Liver (tissue), 9 donors: Measurements from ENCODE around the gene MMP21. TPM values are rescaled to one million over a fixed set of nuclear protein-coding genes. Genes with fewer than 3 reads are reported as not detected.

Experiments
- DNase-seq: peaks from one replicate; pipeline ENCODE4 v3.0.0-alpha.2; 2017; ENCODE audit warnings: low spot score
- H3K27ac ChIP-seq, 2 donors: one replicate each; pipeline ENCODE4 v1.7.0; 2013; ENCODE audit warnings: inconsistent platforms in 2 of 2, low read length in 2 of 2, control low read depth in 1 of 2, low read depth in 1 of 2, mild to moderate bottlenecking in 1 of 2
- H3K27me3 ChIP-seq, 4 donors: one replicate each; pipeline versions ENCODE4 v1.6.1 to v1.7.0; 2013; ENCODE audit warnings: low read length in 3 of 4, inconsistent platforms in 1 of 4, mild to moderate bottlenecking in 1 of 4, moderate library complexity in 1 of 4; ENCODE audit not compliant: control insufficient read depth in 4 of 4, insufficient read depth in 4 of 4
- H3K36me3 ChIP-seq, 4 donors: one replicate each; pipeline versions ENCODE4 v1.6.1 to v1.7.0; 2013; ENCODE audit warnings: low read length in 3 of 4, mild to moderate bottlenecking in 3 of 4, low read depth in 1 of 4, moderate library complexity in 1 of 4; ENCODE audit not compliant: control insufficient read depth in 4 of 4, insufficient read depth in 3 of 4
- H3K4me1 ChIP-seq, 4 donors: one replicate each; pipeline versions ENCODE4 v1.6.1 to v1.7.0; 2013; ENCODE audit warnings: low read length in 3 of 4, mild to moderate bottlenecking in 3 of 4, moderate library complexity in 1 of 4; ENCODE audit not compliant: control insufficient read depth in 4 of 4, insufficient read depth in 4 of 4
- H3K4me3 ChIP-seq, 3 donors: one replicate each; pipeline versions ENCODE4 v1.6.1 to v1.7.0; 2013; ENCODE audit warnings: low read length in 3 of 3, control low read depth in 1 of 3, low read depth in 1 of 3, mild to moderate bottlenecking in 1 of 3
- H3K9ac ChIP-seq, 2 donors: one replicate each; pipeline ENCODE4 v1.7.0; 2013; ENCODE audit warnings: low read length in 2 of 2, mild to moderate bottlenecking in 2 of 2, moderate library complexity in 2 of 2, control low read depth in 1 of 2, low read depth in 1 of 2
- H3K9me3 ChIP-seq, 4 donors: one replicate each; pipeline versions ENCODE4 v1.6.1 to v1.7.0; 2013; ENCODE audit warnings: low read length in 3 of 4; ENCODE audit not compliant: control insufficient read depth in 4 of 4
- ATF3 ChIP-seq: IDR thresholded peaks from 2 replicates; pipeline ENCODE4 v1.6.1; 2016; ENCODE audit warnings: antibody characterized with exemption
- CTCF ChIP-seq: fragments of 150-350 bp; IDR thresholded peaks from 2 replicates; pipeline ENCODE4 v1.5.1; 2017; ENCODE audit warnings: improper control_type of control experiment, low read depth, low read length; ENCODE audit not compliant: missing input control
- EGR1 ChIP-seq, 2 donors: IDR thresholded peaks; 2 replicates each; pipeline ENCODE4 v1.6.1; 2016 to 2018; ENCODE audit warnings: antibody characterized with exemption in 2 of 2, low read depth in 2 of 2
- FOXA1 ChIP-seq: IDR thresholded peaks from 2 replicates; pipeline ENCODE4 v1.6.1; 2016; ENCODE audit warnings: antibody characterized with exemption
- FOXA2 ChIP-seq: IDR thresholded peaks from 2 replicates; pipeline ENCODE4 v1.6.1; 2016; ENCODE audit warnings: antibody characterized with exemption
- GABPA ChIP-seq, 2 donors: IDR thresholded peaks in 1 of 2; conservative IDR thresholded peaks in 1 of 2; 2 replicates each; pipeline ENCODE4 v1.6.1; 2016; ENCODE audit warnings: antibody characterized with exemption in 2 of 2, mild to moderate bottlenecking in 1 of 2, moderate library complexity in 1 of 2
- HNF4A ChIP-seq, 2 donors: conservative IDR thresholded peaks; 2 replicates each; pipeline ENCODE4 v1.6.1; 2016; ENCODE audit warnings: antibody characterized with exemption in 2 of 2, mild to moderate bottlenecking in 2 of 2
- HNF4G ChIP-seq: IDR thresholded peaks from 2 replicates; pipeline ENCODE4 v1.6.1; 2016; ENCODE audit warnings: antibody characterized with exemption
- JUND ChIP-seq, 2 donors: IDR thresholded peaks; 2 replicates each; pipeline ENCODE4 v1.6.1; 2016; ENCODE audit warnings: antibody characterized with exemption in 2 of 2
- MAX ChIP-seq: IDR thresholded peaks from 2 replicates; pipeline ENCODE4 v1.6.1; 2016; ENCODE audit warnings: antibody characterized with exemption
- NR2F2 ChIP-seq: IDR thresholded peaks from 2 replicates; pipeline ENCODE4 v1.6.1; 2016; ENCODE audit warnings: antibody characterized with exemption
- RAD21 ChIP-seq, 2 donors: IDR thresholded peaks; 2 replicates each; pipeline ENCODE4 v1.6.1; 2016; ENCODE audit warnings: antibody characterized with exemption in 2 of 2, mild to moderate bottlenecking in 2 of 2
- REST ChIP-seq: IDR thresholded peaks from 2 replicates; pipeline ENCODE4 v1.6.1; 2016; ENCODE audit warnings: antibody characterized with exemption, mild to moderate bottlenecking
- RXRA ChIP-seq, 2 donors: IDR thresholded peaks; 2 replicates each; pipeline ENCODE4 v1.6.1; 2017 to 2018; ENCODE audit warnings: antibody characterized with exemption in 2 of 2, mild to moderate bottlenecking in 1 of 2
- SP1 ChIP-seq: IDR thresholded peaks from 2 replicates; pipeline ENCODE4 v1.6.1; 2018; ENCODE audit warnings: antibody characterized with exemption, mild to moderate bottlenecking
- TAF1 ChIP-seq: conservative IDR thresholded peaks from 2 replicates; pipeline ENCODE4 v1.6.1; 2016; ENCODE audit warnings: antibody characterized with exemption, mild to moderate bottlenecking
- YY1 ChIP-seq: IDR thresholded peaks from 2 replicates; pipeline ENCODE4 v1.6.1; 2016; ENCODE audit warnings: antibody characterized with exemption, mild to moderate bottlenecking
- ZBTB33 ChIP-seq: IDR thresholded peaks from 2 replicates; pipeline ENCODE4 v1.6.1; 2016; ENCODE audit warnings: antibody characterized with exemption
- WGBS: extraction: QIAGEN DNeasy Blood & Tissue Kit; methylation state at CpG from one replicate; pipeline ENCODE4 v1.1.7; 2013; 5-methylcytosine and 5-hydroxymethylcytosine counted together
- polyA plus RNA-seq, 2 donors: library from polyadenylated mRNA; stranded (reverse) in 1 of 2; unstranded in 1 of 2; fragments of 200-250 nt in 1 of 2; fragments of >200 nt in 1 of 2; fragmentation: Nextera tagmentation in 1 of 2; extraction: Ambion mirVana in 1 of 2; gene quantifications; one replicate each; pipeline versions ENCODE4 v1.2.1 to v1.2.3, GENCODE V29; 2013 to 2015
- total RNA-seq, 2 donors: library from RNA; depleted of rRNA; stranded (reverse); fragments of >200 nt; gene quantifications; one replicate each; pipeline ENCODE4 v1.2.3, GENCODE V29; 2014
- donor health status: healthy.
- donor health status: healthy.
- donor health status: healthy.
- donor health status: healthy.
- donor health status: healthy.

MMP21 gene
- total and polyA plus RNA-seq, 4 donors: 0.03 to 0.37 (median 0.17) TPM; not detected in 1

GRCh38 chr10:125795128-125795527 is 19.5 kb upstream of the MMP21 start:
- TF ChIP-seq JUND (IDR thresholded peaks at IDR 0.05) (no peak), CTCF (no peak), RXRA (IDR thresholded peaks at IDR 0.05) (no peak), ATF3 (no peak), FOXA1 (no peak), HNF4G (no peak), RAD21 (IDR thresholded peaks at IDR 0.05) (no peak), TAF1 (no peak), EGR1 (IDR thresholded peaks at IDR 0.05; ENCODE audit: low read depth in 2 of 2) (no peak), REST (no peak), NR2F2 (no peak), HNF4A (conservative IDR thresholded peaks at IDR 0.05) (no peak), MAX (no peak), SP1 (no peak), ZBTB33 (no peak), GABPA (IDR thresholded peaks at IDR 0.05 in 1 of 2, conservative IDR thresholded peaks at IDR 0.05 in 1 of 2) (no peak), FOXA2 (no peak), YY1 (no peak)
- Histone ChIP-seq H3K4me3 (no peak overlapping the region), H3K27ac (no peak overlapping the region), H3K4me1 (no peaks in the 10 kb centered on the region), H3K9ac (no peak overlapping the region), H3K36me3 (peaks cover 7 to 60% (median 41%) of the 10 kb centered on the region in 4 donors), H3K27me3 (no peaks in the 10 kb centered on the region), H3K9me3 (no peaks in the 10 kb centered on the region)
- whole genome bisulfite sequencing: 93% methylated on average over 2 of the region's 2 CpGs
- DNase-seq: no peak
